NCI-H1105 (cell line): ENCODE results near the gene EFNA2.

ENCODE experiments used
- DNase-seq: peaks from one replicate; lab custom pipeline; 2025; lab: John Stamatoyannopoulos, UW

Gene EFNA2

DNA sequence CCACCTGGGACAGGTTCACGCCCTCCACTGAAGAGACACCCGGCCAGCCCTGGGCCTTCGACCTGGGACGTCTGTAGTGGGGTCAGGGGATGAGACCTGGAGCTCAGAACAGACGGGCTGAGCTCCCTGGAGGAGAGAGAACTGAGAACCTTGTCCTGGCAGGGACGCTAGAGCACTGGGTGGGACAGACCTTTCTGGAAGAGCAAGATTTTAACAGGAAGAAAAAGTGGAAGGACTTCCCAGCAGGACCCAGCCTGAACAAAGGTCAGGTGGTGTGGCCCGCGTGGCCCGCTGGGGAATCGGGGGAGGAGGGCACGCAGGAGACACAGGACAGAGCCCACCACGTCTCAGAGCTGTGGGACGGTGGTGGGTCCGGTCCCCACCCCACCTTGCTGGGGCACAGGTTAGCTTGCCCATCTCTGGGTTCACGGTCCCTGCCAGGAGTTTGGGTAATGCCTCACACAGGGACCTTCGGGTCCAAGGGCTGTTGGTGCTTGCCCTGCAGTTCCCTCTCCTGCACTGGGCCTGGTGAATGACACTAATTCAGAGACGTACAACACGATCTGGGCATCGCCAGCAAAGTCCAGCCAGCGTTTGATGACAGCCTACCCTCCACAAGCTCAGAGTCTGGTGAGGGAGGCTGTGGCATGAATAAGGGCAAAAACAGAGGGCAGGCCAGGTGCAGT lies 1.2 kb upstream of the EFNA2 start:
- DNase-seq: no peak

DNA sequence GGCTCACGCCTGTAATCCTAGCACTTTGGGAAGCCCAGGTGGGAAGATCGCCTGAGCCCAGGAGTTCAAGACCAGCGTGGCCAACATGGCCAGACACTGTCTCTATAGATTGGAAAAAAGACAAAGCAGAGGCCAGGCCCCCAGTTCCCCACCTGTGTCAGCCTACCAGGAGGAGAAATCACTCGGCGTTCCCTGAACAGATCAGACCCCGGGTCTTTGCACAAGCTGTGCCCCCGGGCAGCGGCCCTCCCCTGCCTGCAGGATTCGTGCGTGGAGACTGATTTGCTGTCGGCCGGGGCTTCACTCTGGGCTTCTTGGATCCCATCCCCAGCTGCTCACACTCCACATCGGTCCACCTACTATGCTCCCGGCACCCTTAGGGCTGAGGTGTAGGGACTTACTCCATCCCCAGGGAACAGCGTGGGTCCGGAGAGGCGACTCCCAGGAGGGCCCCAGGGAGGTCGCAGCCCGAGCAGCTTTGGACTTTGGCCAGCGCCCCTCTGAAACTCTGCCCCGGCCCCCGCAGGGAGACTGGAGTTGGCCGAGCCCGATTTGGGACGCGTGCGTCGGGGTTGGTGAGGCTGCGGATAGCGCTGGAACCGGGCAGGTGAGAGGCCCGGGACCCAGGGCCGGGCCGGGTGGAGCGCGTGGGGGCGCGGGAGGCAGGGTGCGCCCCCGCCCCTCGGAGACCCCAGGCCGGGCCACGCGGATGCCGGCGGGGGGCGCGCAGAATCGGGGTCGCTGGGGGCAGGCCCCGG lies 515 bp upstream of the EFNA2 start:
- DNase-seq: no peak

DNA sequence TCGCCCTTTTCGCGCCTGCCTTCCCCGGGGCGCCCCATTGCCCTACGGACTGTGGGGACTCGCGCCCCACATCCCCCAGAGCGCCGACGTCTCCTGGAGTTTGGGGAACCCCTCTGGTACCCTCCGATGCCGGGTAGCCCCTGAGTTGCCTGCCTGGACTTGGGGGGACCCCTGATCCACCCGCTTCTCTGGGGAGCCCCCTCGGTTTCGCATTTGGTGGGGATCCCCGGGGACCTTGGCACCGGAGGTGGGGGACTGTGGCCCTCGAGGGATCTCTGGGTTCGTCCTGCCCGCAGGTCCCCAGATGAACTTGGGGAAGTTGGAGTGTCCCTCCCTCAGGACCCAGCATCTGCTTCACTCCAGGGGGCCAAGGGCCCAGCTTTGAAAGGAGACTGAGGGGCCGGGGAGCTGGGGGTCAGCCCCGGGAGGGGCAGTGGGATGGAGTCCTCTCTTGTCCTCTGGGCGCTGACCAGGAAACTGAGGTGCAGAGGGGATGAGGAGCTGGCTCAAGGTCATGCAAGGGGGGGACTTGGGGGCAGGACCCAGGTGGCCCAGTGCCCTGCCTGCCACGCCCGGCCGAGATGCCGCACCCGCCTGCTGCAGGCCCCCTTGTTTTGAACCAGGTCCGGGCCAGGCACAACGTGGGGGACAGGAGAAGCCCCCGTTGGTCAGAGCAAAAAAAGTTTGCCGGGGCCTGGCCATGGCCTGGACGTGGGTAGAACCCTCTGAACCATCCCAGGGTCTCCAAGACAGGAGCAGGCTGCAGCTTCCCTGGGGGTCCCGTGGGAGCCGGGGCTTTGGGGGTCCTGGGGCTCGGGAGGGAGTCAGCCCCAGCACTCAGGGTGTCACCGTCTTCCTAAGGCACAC lies 1.0 kb downstream of the EFNA2 start:
- no peak for DNase-seq

DNA sequence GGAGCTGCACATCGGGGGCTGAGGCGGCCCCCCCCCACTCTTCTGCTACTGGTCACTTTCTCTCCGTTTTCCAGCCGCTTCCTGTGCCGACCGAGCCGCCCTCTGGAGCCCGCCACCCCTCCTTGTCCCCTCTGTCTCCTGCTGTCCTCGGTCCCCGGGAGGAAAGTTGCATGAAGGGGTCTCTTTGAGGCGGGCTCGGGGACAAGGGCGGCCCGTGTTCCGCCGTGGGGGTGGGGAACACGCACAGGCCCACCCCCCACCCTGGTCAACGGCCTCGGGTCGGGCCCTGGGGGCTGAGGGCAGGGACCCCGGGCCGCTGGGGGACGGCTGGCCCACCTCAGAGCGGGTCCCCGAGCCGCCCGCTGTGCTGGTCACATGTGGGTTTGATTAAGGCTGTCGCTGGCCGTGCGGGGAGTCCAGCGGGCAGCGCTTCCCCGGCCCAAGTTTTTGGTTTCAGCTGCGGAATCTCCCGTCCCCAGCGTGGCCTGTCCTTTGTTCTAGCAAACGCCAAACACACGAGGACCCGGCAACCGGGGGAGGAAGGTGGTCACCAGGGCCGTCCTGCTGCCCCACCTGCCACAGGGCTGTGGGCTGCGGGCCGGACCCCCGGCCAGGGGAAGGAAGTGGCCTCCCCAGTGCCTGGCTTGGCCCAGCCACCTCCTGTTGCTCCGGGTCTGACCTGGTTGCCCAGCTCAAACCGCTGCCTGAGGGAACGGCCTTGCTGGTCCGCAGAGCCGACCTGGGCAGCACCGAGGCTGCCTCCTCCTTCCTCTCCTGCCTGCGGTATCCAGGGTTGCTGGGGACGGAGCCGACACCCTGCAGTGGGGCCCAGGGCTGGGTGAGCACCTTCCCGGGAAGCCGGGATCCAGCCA lies 1.9 kb downstream of the EFNA2 start:
- DNase-seq: no peak

DNA sequence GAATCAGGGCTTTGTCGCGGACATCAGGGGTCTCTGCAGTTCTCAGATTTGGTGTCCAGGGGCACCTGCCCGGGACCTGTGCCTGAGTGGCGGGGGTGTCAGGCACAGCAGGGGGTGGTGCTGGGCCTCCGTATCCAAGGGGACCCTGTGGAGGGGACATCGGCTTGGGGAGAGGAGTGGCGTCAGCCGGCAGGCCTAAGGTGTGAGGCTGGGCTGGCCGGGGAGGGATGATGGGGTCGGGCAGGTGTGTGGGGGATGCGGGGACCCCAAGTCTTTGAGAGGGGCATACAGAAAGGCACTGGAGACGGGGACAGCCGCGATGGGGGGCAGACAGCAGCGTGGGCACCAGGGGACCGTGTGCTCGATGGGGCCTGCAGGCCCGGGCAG lies 2.5 kb downstream of the EFNA2 start:
- no peak for DNase-seq

DNA sequence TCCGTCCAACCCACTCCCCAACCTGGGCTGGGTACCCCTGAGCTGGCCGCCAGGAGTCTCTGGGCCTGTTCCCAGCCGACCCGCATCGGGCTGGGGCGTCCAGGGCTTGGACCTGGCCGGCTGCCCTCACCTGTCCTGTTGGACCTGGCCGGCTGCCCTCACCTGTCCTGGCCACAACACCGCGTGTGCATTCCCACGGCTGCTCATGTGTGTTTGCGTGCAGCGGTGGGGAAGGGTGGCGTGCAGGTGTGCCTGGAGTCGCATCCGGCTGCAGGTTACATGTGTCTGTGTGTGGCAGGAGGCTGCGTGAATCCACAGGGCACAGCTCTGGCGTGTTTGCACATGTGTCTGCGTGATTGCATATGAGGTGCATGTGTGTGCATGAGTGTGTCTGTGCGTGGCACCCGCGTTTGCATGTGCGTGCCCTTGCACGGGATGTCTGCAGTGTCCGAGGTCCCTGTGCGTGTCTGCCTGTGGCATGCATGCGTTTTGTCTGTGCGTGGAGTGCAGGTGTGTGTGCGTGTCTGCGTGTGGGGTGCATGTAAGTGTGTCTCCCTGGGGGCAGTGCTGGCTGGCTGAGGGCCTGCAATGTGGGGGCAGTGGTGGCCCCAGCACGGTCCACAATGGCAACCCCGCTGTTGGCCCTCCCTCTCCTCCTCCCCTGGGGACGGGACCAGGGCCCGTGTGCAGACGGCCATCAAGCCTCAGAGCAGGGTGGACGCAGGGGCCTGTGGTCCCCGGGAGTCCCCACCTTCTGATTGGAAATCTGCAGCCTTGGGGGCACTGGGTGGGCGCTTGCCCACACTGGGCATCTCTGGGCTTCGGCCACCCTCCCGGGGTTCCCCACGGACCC lies 3.4 kb downstream of the EFNA2 start:
- no peak for DNase-seq

DNA sequence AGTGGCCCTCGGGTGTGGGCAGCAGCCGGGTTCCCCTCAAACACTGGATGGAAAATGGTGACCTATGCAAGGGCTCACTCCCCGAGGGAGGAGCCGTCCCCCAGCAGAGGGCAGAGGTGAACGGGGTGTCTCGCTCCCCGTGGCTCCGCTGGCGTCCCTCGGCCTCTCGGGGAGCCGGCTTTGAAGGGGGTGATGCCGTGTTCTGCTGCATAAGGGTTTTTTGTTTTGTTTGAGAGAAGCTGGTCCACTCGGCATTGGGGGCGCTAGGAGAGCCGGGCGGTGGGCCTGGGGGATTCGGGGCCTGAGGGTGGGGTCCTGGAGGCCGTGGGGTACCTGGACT lies 4.0 kb downstream of the EFNA2 start:
- DNase-seq: no peak

DNA sequence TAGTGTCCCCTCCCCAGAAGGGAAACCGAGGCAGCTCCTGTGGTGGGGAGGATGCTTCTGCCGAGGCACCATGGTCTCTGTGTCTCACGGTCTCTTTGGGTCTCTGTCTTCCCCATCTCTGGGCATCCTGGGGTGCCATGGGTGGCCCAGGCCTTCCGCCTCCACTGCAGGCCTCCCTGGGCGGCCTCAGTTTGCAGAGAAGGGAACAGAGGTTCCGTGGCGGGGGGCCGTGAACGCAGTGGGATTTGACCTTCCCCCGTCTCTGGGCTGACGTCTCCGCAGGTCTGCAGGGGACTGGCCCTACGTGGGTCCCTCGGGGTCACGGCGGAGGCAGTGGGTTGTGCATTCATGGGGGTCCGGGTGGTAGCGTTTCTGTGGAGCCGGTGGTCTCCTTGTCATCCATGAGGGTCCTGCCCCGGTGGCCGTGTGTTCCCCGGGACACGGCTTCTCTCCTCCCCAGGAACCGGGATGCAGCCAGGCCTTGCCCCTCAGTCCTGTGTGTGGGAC lies 4.6 kb downstream of the EFNA2 start:
- no peak for DNase-seq

DNA sequence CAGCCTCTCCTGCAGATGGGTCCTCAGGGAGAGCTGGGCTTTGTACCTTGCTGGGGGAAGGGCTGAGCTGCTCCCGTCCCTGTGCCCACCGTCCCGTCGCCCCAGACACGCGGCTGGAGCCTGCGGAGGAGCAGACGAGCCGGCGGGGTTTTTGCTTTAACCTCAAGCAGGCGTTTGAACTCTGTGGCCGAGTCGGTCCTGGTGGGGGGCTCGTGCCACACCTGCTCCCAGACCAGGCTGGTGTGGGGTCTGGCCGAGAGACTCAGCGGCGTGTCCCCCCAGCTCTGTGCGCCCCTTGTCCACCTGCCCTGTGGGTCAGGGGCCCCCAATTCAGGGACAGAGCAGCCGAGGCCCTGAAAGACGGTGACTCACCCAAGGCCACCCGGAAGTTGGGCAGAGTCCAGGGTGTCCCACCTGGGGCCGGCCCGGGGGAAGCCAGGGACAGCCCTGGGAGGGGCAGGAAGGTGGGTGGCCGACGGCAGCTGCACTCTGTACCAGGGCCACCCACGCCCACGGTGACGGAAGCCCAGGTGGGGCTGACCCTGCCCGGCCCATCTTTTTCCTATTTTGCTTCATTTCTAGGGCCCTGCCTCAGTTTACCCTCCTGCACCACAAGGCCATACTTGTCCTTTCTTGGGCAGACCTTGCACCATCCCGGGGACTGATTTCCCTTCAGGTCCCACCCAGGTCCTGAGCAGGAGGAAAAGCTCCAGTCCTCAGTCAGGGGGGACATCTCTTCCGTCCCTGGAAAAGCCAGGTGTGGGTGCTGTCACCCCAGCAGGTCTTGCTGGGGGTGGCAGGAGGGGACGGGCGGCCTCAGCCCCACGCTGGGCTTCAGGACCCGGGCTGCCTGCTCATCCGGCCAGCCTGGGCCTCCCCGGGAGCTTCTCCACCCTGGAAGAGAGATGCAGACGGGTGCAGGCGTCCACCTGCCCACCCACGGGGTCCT lies 5.3 kb downstream of the EFNA2 start:
- no peak for DNase-seq

DNA sequence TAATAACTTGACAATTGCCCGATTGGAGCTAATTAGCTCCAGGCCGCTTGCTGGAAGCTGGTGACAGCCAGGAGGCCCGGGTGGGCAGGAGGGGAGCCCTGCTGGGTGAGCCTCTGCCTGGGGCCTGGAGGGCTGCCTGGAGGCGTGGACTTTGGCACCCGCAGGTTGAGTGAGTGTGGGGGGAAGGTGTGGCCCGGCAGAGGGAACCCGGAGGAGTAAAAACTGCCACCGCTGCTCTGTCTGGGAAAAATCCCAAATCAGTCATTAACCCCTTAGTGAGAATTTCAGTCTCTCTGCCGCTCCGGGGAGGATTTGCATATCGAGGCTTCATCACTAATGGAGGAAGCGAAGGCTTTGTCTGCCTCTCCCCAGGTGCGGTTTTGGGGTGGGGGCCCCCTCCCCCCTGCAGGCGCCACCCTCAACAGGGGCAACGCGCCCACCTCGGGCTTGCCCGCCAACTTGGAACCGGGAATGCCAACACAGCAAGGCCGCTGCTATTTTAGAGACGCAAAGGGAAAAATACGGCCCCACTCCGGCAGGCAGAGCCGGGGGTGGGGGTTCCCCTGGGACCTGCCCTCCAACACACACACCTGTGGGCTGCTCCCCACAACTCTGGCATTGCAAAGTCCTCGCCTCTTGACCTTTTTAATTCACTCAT lies 6.2 kb downstream of the EFNA2 start:
- DNase-seq: no peak

DNA sequence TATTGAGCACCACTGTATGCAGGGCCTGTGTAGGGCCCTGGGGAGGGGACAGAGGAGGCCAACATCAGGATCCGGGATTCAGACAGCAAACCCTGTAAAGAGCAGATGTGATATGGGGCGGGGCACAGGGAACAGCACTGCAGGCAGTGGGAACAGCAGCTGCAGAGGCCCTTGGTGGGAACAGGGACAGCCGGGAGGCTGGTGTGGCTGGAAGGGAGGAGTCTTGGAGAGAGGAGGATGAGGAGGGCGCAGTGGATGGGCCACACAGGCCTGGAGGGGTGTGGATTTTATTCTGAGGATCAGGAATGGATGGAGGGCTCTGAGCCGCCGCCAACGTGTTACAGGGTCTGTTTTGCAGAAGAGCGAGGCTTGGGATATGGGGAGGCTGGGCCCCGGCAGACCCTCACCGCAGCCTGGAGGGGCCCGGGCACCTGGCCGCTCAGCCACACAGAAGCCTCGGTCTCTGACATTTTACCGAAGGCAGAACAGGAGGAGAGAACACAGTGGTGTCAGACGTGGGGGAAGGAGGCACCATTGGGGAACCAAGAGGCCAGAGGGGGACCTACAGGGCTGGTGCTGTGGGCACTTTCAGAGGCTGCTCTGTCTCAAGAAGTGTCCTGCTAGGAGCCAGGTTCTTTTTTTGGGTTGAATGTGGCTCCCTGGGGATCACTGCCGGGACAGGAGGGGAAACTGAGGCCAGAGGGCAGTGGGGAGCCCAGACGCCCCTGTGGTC lies 6.9 kb downstream of the EFNA2 start:
- DNase-seq: no peak

DNA sequence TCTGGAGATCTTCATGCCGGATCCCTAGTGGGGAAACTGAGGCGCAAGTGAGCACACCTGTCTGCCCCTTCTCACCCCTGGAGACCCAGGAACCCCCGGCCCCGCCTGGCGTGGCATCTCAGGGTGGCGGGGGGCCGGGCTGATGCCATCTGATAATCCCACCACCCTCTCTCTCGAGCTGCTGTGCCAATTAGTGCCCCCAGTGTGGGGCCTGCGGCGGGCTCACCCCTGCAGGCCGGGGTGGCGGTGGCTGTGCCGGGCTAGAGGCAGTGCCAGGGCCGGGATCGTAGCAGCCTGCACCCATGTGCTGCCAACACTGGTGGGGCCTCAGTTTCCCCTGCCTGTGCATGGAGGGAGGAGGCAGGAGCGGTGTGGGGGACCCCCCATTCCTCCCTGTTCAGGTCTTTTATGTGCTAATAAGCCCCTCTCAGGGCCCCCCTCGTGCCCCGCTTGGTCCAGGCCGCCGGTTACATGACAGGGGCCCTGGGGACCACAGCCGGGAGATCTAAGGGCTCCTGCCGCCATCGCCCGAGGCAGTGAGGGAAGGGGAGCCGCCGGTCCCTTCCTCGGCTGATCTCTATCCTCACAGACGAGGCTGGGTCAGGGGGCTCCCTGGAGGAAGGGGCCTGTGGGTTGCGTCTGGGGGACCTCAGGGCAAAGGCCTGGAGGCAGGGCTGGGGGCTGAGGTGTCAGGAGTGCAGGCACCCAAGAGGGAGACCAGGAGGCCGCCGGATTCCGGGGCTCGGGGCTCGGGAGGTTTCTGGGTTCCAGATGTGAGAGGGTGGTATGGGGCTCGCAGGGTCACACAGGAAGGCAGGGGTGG lies 8.3 kb downstream of the EFNA2 start:
- no peak for DNase-seq

DNA sequence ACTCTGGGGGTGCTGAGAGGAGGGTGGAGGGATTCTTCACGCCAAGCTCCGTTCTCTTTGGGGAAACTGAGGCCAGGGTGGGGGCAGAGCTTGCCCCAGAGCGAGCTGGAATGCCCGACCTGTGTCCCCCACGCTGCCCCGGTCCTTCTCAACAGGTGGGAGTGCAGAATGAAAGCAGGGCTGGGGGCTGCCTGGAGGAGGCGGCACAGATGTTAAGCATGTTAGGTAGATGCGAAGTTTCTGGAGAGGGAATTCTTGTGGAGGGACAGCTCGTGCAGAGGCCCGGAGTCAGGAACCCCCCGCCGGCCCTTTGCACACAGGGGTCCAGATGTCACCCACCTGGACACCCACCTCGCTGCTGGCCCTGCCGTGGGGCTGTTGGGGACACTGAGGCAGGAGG lies 9.0 kb downstream of the EFNA2 start:
- DNase-seq: no peak

DNA sequence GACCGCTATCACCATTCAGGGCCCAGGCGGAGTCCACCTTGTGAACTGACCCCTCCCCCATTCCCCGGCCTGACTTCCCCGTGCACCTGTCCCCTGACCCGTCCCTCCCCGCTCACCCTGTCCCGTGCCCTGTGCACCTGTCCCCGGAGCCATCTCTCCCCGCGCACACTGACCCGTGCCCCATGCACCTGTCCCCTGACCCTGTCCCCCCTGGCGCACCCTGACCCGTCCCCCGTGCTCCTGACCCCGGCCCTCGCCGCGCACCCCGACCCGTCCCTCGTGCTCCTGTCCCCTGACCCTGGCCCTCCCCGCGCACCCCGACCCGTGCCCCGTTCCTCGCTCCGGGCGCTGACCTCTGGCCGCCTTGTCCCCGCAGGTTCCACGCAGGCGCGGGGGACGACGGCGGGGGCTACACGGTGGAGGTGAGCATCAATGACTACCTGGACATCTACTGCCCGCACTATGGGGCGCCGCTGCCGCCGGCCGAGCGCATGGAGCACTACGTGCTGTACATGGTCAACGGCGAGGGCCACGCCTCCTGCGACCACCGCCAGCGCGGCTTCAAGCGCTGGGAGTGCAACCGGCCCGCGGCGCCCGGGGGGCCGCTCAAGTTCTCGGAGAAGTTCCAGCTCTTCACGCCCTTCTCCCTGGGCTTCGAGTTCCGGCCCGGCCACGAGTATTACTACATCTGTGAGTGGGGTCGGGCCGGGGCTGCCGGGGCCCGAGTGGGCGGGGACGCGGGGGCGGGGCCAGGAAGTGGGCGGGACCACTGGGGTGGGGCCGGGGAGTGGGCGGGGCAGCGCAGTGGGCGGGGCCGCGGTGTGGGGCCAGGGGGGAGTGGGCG lies 9.7 kb downstream of the EFNA2 start:
- no peak for DNase-seq

DNA sequence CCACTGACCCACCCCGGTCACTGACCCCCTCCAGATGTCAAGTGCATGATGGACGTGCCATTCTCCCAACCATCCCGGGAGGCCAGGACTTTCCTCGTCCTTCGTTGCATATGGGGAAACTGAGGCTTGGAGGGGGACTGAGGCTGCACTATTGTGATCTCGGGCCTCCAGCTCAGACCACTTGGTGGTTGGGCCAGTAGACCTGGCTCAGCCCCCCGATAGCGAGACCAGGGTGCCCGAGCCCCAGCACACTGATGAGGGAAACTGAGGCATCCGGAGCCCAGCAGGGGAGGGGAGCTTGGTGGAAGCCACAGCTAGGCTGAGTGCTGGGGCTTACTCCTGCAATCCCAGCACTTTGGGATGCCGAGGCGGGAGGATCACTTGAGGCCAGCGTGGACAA lies 10.4 kb downstream of the EFNA2 start:
- DNase-seq: no peak

DNA sequence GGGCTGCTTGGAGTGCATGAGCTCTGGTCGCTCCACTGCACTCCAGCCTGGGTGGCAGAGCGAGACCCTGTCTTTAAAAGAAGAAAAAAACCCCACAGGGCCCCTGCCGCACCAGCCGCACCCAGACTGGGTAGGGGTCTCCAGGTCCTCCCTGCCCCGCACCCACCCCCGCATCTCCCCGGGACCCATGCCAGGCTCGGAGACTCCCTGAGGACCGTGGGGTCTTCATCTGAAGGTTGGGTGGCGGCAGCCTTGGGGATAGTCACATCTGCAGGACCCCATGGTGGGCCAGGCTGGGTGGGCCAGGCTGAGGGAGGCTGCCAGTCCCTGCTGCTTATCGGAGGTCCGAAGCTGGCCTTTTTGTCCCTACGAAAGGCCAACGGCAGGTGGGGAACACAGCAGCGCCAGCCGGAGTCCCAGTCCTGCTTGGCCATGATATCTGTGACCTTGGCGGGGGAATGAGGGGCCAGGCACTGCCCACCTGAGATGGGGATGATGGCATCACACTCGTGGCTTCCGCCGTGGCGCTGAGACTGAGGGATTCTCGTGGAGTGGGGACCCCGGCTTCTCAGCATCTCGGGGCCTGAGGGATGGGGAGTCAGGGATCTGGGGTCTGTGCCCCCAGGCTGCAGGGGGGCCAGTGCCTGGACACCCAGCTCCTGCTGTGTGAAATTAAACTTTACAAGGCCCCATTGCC lies 11.1 kb downstream of the EFNA2 start:
- DNase-seq: no peak
